Measurements from ENCODE around the gene LRP8. TPM values are rescaled to one million over a fixed set of nuclear protein-coding genes. Genes with fewer than 3 reads are reported as not detected.

Gene LRP8
- total RNA-seq, 2 donors from 2014 or later: 36.0 to 68.1 TPM

DNA sequence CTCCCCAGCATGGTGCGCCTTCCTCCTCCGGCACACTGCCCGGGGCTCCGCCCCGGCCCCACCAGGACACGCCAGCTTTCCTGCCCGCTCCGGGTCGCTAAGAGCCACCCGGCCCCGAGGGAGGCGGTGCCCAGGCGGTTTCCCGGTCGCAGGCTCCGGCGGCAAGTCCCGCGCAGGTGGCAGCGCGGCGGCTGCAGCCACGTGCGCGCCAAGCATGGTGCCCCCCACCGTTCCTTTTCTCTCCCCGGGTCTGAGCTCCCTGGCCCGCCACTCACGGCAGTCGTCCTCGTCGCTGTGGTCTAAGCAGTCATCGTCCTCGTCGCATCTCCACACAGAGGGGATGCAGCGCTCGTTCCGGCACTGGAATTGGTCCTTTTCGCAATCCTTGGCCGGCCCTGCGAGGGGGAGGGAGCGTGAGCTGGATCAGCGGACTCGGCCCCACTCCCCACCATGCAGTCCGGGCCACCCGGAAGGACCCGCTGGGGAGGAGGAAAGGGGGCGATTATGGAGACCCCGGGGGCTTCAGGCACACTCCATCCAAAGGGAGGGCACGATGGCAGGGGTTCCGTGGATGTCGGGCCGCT, 1.2 kb downstream of the LRP8 start:
- peak overlapping the region; percentile 92 for H3K4me3 Mint-ChIP-seq

DNA sequence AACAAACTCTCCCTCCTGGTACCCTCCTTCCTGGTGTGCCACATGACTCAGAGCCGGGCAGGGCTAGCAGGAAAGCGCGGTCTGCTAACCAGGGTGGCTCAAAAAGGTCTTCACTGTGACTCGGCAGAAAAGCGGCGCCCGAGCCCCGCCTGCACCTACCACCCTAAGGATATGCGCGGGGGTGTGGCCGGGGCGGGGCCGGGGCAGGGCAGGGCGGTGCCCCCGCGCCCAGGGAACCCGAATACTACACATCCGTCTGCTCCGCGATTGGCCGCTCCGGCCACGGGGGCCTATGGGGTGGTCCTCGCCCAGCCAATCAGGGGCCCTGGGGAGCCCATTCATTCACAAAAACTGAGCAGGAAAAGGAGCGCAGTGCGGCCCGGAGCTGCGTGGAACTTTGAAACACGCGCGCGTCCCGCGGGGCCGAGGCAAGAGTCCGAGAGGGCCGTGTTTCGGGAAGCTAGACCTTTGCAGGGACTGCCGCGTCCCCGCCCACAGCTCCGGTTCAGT, 1.7 kb downstream of the LRP8 start:
- H3K4me1 Mint-ChIP-seq: peaks cover 22% of the 10 kb centered on the region
- H3K4me3 Mint-ChIP-seq: peak overlapping the region; percentile 92
- peaks cover 66% of the 10 kb centered on the region for H3K36me3 Mint-ChIP-seq (ENCODE audit: low read depth)
- H3K27ac Mint-ChIP-seq: peak overlapping the region; percentile 96
- H3K9me3 Mint-ChIP-seq: no peaks in the 10 kb centered on the region
- no peaks in the 10 kb centered on the region for H3K27me3 Mint-ChIP-seq
- ATAC-seq (replicated peaks): peak; percentile 91

More for the DNA sequence above, 1.2 kb downstream of the LRP8 start:
- Mint-ChIP-seq H3K36me3 (ENCODE audit: low read depth) (peaks cover 60% of the 10 kb centered on the region), H3K9me3 (no peaks in the 10 kb centered on the region), H3K27ac (peak overlapping the region; percentile 96), H3K4me1 (peaks cover 22% of the 10 kb centered on the region), H3K27me3 (no peaks in the 10 kb centered on the region)
- peak; percentile 35 for ATAC-seq (replicated peaks)

- H3K4me1 Mint-ChIP-seq: peaks cover 22% of the 10 kb centered on the region
Observed at GRCh38 chr1:53325326-53326087, 2.4 kb downstream of the LRP8 start.

DNA sequence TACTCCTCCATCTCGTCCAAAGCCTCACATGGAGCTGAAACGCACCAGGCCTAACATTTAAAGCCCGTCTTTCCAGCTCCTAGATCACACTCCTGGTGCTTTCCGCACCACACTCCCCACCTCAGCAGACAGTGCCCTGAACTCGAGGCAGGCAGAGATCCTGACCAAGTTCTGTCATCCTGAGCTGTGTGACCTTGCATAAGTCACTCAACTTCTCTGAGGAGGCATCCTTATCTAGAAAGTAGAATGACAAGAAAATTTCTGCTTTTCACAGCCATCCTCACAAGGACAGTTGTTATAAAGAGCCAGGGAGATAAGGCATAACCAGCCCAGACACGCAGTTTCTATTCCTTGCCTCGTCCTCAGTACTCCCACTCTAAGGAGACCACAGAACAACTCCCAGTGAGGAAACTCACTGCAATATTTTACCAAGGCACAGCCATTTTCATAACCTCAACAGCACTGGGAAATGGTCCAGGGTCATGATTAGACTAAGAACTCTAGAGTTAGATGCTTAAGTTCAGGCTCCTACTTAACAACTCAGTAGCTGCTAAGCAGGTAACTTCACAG, 3.1 kb downstream of the LRP8 start:
- Mint-ChIP-seq H3K27me3 (no peaks in the 10 kb centered on the region), H3K4me1 (peaks cover 22% of the 10 kb centered on the region), H3K36me3 (ENCODE audit: low read depth) (peaks cover 75% of the 10 kb centered on the region), H3K4me3 (peak overlapping the region; percentile 92), H3K9me3 (no peaks in the 10 kb centered on the region), H3K27ac (peak overlapping the region; percentile 96)
- no peak for ATAC-seq (replicated peaks)

More at GRCh38 chr1:53325326-53326087, 2.4 kb downstream of the LRP8 start:
- Mint-ChIP-seq H3K4me3 (peak overlapping the region; percentile 92), H3K27me3 (no peaks in the 10 kb centered on the region), H3K27ac (peak overlapping the region; percentile 96), H3K9me3 (no peaks in the 10 kb centered on the region), H3K36me3 (ENCODE audit: low read depth) (peaks cover 72% of the 10 kb centered on the region)
- ATAC-seq (replicated peaks): no peak

DNA sequence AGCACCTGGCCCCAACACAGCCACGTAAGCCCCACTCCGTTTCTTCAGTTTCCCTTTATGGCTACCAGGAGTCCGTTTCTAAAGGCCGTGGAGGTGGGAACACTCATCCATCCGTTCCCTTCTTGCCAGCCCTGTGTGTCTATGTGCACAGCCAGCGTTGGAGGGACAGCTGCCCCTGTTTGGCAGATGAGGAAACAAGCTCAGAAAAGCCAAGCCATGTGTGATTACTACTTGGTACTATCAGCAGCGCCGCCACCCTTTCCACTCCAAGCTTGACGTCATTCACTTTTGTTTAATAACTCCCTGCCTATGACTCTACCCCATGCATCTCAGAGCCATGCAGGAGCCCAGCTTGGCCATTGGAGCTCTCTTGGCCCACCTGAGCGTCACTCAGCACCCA, 3.5 kb downstream of the LRP8 start:
- H3K27ac Mint-ChIP-seq: peak overlapping the region; percentile 96
- H3K9me3 Mint-ChIP-seq: no peaks in the 10 kb centered on the region
- peak overlapping the region; percentile 92 for H3K4me3 Mint-ChIP-seq
- H3K36me3 Mint-ChIP-seq (ENCODE audit: low read depth): peaks cover 78% of the 10 kb centered on the region
- H3K27me3 Mint-ChIP-seq: no peaks in the 10 kb centered on the region
- peaks cover 22% of the 10 kb centered on the region for H3K4me1 Mint-ChIP-seq
- ATAC-seq (replicated peaks): no peak

DNA sequence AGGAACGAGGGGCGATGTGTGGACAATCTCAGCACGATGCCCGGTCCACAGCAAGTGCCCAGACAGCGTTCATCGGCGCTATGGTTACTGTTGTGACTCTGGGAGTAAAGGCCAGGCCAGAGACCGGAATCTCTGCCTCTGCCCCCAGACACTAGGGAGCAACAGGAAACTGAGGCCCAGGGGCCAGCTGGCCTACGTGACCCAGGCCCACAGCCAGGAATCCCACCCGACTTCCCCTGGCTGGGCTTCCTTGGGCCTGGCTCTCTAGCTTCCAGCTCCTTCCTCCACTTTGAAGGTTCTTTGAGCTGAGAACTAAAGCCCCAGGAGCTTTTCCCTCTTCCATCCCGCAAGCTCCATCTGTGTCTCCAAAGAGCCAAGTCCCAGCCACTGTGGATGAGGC, 4.6 kb downstream of the LRP8 start:
- Mint-ChIP-seq H3K27ac (no peak overlapping the region), H3K4me3 (no peak overlapping the region), H3K36me3 (ENCODE audit: low read depth) (peaks cover 83% of the 10 kb centered on the region), H3K9me3 (no peaks in the 10 kb centered on the region), H3K4me1 (peaks cover 18% of the 10 kb centered on the region), H3K27me3 (no peaks in the 10 kb centered on the region)
- ATAC-seq (replicated peaks): no peak

DNA sequence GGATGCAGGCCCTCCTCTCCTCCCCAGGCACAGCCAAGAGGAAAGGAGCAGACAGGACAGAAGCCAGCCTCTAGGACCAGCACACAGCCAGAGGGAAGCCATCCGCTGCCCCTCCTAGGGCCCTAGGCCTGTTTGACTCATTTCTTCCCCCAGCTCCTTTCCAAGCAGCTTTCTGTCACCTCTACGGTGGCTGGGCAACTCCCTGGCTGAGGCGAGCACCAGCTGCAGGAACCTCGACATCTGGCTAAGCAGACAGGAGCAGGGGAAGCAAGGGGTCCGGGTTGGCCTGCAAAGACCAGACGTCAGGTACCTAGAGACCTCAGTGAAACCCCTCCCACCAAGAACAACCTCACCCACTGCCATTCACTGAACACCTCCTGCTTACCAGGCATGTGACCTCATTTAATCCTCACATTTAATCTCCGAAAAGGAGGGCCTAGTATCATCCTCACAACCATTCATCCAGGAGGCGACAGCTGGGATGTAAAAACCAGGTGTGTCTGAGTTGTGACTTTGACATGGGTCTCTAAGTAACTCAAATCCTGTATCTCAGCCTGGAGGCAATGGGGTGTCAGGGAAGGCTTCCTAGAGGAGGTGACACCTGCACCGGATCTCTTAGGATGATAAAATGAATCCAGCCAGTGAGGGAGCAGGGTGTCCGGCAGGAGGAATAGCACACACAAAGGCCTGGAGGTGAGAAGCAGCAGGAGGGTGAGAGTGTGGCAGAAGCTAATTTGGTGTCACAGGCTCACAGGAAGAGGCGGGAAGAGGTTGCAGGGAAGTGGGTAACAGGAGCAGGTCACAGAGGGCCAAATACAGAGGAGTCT, 5.9 kb downstream of the LRP8 start:
- Mint-ChIP-seq H3K36me3 (ENCODE audit: low read depth) (peaks cover 86% of the 10 kb centered on the region), H3K4me3 (no peak overlapping the region), H3K27ac (peak overlapping the region; percentile 64)

GRCh38 chr1:53321366-53321765, 6.5 kb downstream of the LRP8 start:
- Mint-ChIP-seq H3K4me1 (peaks cover 21% of the 10 kb centered on the region), H3K27me3 (no peaks in the 10 kb centered on the region), H3K9me3 (no peaks in the 10 kb centered on the region), H3K27ac (peak overlapping the region; percentile 17), H3K36me3 (ENCODE audit: low read depth) (peaks cover 81% of the 10 kb centered on the region), H3K4me3 (no peak overlapping the region)
- ATAC-seq (replicated peaks): no peak

More for the DNA sequence above, 5.9 kb downstream of the LRP8 start:
- Mint-ChIP-seq H3K27me3 (no peaks in the 10 kb centered on the region), H3K9me3 (no peaks in the 10 kb centered on the region), H3K4me1 (peaks cover 21% of the 10 kb centered on the region)
- ATAC-seq (replicated peaks): no peak

- Mint-ChIP-seq H3K36me3 (ENCODE audit: low read depth) (peaks cover 78% of the 10 kb centered on the region), H3K4me3 (no peak overlapping the region), H3K27me3 (no peaks in the 10 kb centered on the region), H3K27ac (peak overlapping the region; percentile 17), H3K4me1 (peaks cover 21% of the 10 kb centered on the region), H3K9me3 (no peaks in the 10 kb centered on the region)
- no peak for ATAC-seq (replicated peaks)
Observed at GRCh38 chr1:53320646-53321045, 7.2 kb downstream of the LRP8 start.

- no peak for ATAC-seq (replicated peaks)
- Mint-ChIP-seq H3K36me3 (ENCODE audit: low read depth) (peaks cover 73% of the 10 kb centered on the region), H3K27me3 (no peaks in the 10 kb centered on the region), H3K4me3 (no peak overlapping the region), H3K27ac (no peak overlapping the region), H3K9me3 (no peaks in the 10 kb centered on the region), H3K4me1 (peaks cover 10% of the 10 kb centered on the region)
Observed at GRCh38 chr1:53319296-53320101, 8.4 kb downstream of the LRP8 start.

DNA sequence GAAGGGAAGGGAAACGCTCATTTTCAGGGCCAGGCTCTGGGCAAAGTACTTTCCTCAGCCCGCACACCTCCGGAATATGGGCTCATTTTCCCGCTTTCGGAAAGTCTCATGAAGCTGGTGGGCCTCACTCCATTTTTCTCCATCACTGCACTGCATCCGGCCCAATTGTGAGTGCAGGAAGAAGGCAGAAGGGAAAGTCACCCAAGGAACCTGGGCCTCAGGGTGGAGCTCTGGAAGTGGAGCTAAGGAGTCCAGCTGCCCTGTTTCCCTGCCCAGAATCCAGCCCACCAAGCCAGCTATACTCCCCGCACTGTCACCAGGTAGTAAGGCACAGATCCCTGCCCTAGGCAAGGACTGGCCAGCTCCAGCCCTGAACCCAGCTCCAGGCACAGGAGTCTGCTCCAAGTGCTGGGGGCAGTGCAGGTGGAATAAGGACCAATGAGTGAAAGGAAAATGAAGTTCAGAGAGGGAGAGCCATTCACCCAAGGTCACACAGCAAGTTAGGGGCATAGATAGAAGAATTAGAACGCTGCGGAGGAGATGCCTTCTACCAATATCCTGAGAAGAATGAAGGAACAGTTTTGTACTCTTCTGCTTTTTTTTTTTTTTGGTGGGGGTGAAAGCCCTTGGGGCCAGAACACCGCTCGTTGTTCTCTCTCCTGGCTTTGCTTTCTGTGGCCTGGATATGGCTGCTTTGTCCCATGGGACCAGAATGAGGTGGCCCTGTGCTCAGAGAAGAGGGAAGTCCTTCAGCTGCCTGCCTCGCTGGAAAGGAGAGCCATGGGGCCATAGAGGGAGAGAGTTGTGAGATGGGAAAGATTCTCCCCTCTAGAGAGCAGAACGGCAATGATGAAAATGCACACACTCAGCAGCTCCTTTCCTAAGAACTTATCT, 10.0 kb downstream of the LRP8 start:
- ATAC-seq (replicated peaks): no peak
- Mint-ChIP-seq H3K4me1 (peaks cover 12% of the 10 kb centered on the region), H3K36me3 (ENCODE audit: low read depth) (peaks cover 62% of the 10 kb centered on the region), H3K4me3 (no peak overlapping the region), H3K9me3 (no peaks in the 10 kb centered on the region), H3K27ac (no peak overlapping the region), H3K27me3 (no peaks in the 10 kb centered on the region)

DNA sequence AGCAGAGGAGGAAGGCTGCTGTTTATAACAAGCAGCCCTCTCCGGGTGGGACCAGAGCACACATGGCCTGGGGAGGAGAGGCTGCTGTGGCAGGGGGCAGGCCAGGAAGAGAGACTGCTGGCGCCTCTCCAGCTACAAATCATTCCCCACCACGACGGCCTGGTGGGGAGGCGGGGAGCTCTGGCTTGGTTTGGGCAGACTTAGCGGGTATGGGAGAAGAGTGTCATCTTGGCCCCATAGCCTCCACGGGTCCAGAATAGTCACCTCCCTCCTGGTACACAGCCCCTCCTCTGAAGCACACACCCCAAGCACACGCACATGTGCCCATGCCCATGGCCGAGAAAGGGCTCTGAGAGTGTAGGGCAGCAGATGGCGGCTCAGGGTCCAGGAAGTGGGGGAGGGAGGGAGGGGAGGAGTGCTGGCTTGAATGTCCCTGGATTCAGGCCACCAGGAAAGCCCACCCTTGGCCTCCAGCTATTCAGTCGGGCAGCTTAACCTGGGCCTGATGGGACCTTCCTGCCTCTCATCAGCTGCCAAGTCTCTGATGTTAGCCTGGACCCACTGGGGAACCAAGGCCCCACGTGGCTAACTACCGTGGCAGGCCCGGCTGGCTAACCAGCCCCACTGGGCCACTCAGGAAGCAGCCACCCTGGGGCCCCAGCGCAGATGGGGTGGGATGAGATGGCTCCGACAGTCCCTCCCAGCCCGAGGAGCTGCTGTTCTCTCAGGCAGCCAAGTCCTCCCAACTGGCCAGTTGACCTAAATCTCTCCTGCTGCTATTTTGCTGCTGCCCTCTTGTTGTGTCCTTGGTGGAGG, 10.9 kb downstream of the LRP8 start:
- peaks cover 7% of the 10 kb centered on the region for H3K4me1 Mint-ChIP-seq
- ATAC-seq (replicated peaks): no peak
- peaks cover 61% of the 10 kb centered on the region for H3K36me3 Mint-ChIP-seq (ENCODE audit: low read depth)
- no peak overlapping the region for H3K4me3 Mint-ChIP-seq
- no peaks in the 10 kb centered on the region for H3K27me3 Mint-ChIP-seq
- no peaks in the 10 kb centered on the region for H3K9me3 Mint-ChIP-seq
- peak overlapping the region; percentile 68 for H3K27ac Mint-ChIP-seq

All from activated T-helper 17 cell treated with anti-CD3 and anti-CD28 coated beads, Interleukin-2, amount 50 U/mL, for 72 hours (primary cell).